NCI-H2196 treated with DMSO at 0.1 percent for 48 hours (cell line): ENCODE data around the gene SH2D1A.

Experiments used
- DNase-seq: peaks from one replicate; lab custom pipeline; 2025; ENCODE audit not compliant: unreplicated experiment; lab: John Stamatoyannopoulos, UW

Gene SH2D1A

GRCh38 chrX:124415115-124415800 lies 68.9 kb downstream of the SH2D1A start:
- no peak for DNase-seq

GRCh38 chrX:124421898-124422655 lies 75.7 kb downstream of the SH2D1A start:
- DNase-seq: no peak
